Testis (tissue), 3 donors: ENCODE data around the gene CTH. TPM values are rescaled to one million over a fixed set of nuclear protein-coding genes. Genes with fewer than 3 reads are reported as not detected.

Experiments used
- DNase-seq: peaks from one replicate; pipeline ENCODE4 v3.0.0-alpha.2; 2019
- H3K27ac ChIP-seq, 2 donors: fragments of 200-600 bp; sonication (generic); one replicate each; pipeline ENCODE4 v1.5.1; 2019
- H3K27me3 ChIP-seq: fragments of 200-600 bp; sonication (generic); one replicate; pipeline ENCODE4 v1.5.1; 2019
- H3K36me3 ChIP-seq: fragments of 200-600 bp; sonication (generic); one replicate; pipeline ENCODE4 v1.5.1; 2017; ENCODE audit warnings: low read depth; ENCODE audit errors: missing control alignments
- H3K4me1 ChIP-seq: fragments of 200-600 bp; sonication (generic); one replicate; pipeline ENCODE4 v1.5.1; 2019
- H3K4me3 ChIP-seq, 2 donors: fragments of 200-600 bp; sonication (generic); one replicate each; pipeline ENCODE4 v1.5.1; 2017 to 2019
- H3K9me3 ChIP-seq: fragments of 200-600 bp; sonication (generic); one replicate; pipeline ENCODE4 v1.5.1; 2017
- CTCF ChIP-seq, 3 experiments: fragments of 450-650 bp in 2 of 3; fragments of 200-600 bp in 1 of 3; sonication (generic) in 1 of 3; IDR thresholded peaks; one replicate each; pipeline ENCODE4 v1.5.1; 2016 to 2019; ENCODE audit warnings: antibody characterized with exemption in 3 of 3, mild to moderate bottlenecking in 2 of 3, moderate library complexity in 1 of 3
- POLR2A ChIP-seq: fragments of 450-650 bp; IDR thresholded peaks from one replicate; pipeline ENCODE4 v1.6.1; 2017; ENCODE audit warnings: antibody characterized with exemption, mild to moderate bottlenecking, moderate library complexity
- WGBS, 2 donors: methylation state at CpG; one replicate each; pipeline ENCODE4 v1.1.5; 2018; 5-methylcytosine and 5-hydroxymethylcytosine counted together
- intact Hi-C: fragments of 100-400 bp; cut with DNase I; formaldehyde crosslinking; loops from one replicate; pipeline ENCODE4 v1.15.1; 2023; ENCODE audit warnings: low total_unique reads
- polyA plus RNA-seq: library from polyadenylated mRNA; stranded (reverse); fragments of 350-450 nt; fragmentation: Illumina TruSeq; extraction: RNeasy Lipid Tissue Mini Kit (QIAGEN cat#74804); gene quantifications from one replicate; pipeline ENCODE4 v1.2.3, GENCODE V29; 2014; ENCODE audit warnings: low read depth, low replicate concordance; ENCODE audit not compliant: insufficient read depth
- total RNA-seq, 2 donors: library from RNA; depleted of rRNA; stranded (reverse); fragments of >200 nt; gene quantifications; one replicate each; pipeline ENCODE4 v1.2.3, GENCODE V29; 2016

Gene CTH
- total and polyA plus RNA-seq, 3 donors from 2014 or later = 8.9 to 14.0 (median 10.0) TPM

- TF ChIP-seq POLR2A = no peak
- TF ChIP-seq CTCF (IDR thresholded peaks at IDR 0.05) = no peak
- WGBS, 2 donors = 81 to 83% methylated on average over 2 of the region's 2 CpGs
- no peak for DNase-seq
- Histone ChIP-seq H3K9me3 (no peaks in the 10 kb centered on the region), H3K4me1 (no peaks in the 10 kb centered on the region), H3K36me3 (no peaks in the 10 kb centered on the region), H3K27me3 (no peaks in the 10 kb centered on the region), H3K4me3 (no peak overlapping the region), H3K27ac (no peak overlapping the region)
- intact Hi-C loops = no loop called here
These were observed 14.5 kb upstream of the CTH start for GRCh38 chr1:70396607-70397006.

GRCh38 chr1:70397013-70397412 lies 14.1 kb upstream of the CTH start:
- no peak for TF ChIP-seq POLR2A
- no peak for TF ChIP-seq CTCF (IDR thresholded peaks at IDR 0.05)
- no peaks in the 10 kb centered on the region for H3K9me3 ChIP-seq
- no peaks in the 10 kb centered on the region for H3K4me1 ChIP-seq
- no peaks in the 10 kb centered on the region for H3K36me3 ChIP-seq
- no peak overlapping the region for H3K27ac ChIP-seq
- DNase-seq = no peak
- no peaks in the 10 kb centered on the region for H3K27me3 ChIP-seq
- WGBS, 2 donors = 89 to 92% methylated on average over 7 of the region's 7 CpGs
- no peak overlapping the region for H3K4me3 ChIP-seq
- intact Hi-C loops = no loop called here

GRCh38 chr1:70400335-70400734 lies 10.7 kb upstream of the CTH start:
- no peaks in the 10 kb centered on the region for H3K36me3 ChIP-seq
- TF ChIP-seq POLR2A = no peak
- no peak for TF ChIP-seq CTCF (IDR thresholded peaks at IDR 0.05)
- no peak overlapping the region for H3K4me3 ChIP-seq
- 72 to 76% methylated on average over 1 of the region's 1 CpG for WGBS, 2 donors
- no peaks in the 10 kb centered on the region for H3K27me3 ChIP-seq
- H3K9me3 ChIP-seq = no peaks in the 10 kb centered on the region
- intact Hi-C loops = no loop called here
- no peaks in the 10 kb centered on the region for H3K4me1 ChIP-seq
- DNase-seq = no peak
- H3K27ac ChIP-seq = no peak overlapping the region

GRCh38 chr1:70401974-70402373 lies 9.1 kb upstream of the CTH start:
- 89 to 100% methylated on average over 1 of the region's 1 CpG for WGBS, 2 donors

More at GRCh38 chr1:70401974-70402373, 9.1 kb upstream of the CTH start:
- intact Hi-C loops = no loop called here
- H3K9me3 ChIP-seq = no peaks in the 10 kb centered on the region
- no peaks in the 10 kb centered on the region for H3K36me3 ChIP-seq
- H3K4me1 ChIP-seq = no peaks in the 10 kb centered on the region
- no peak overlapping the region for H3K4me3 ChIP-seq
- TF ChIP-seq POLR2A (no peak), CTCF (IDR thresholded peaks at IDR 0.05) (no peak)
- no peak overlapping the region for H3K27ac ChIP-seq
- no peak for DNase-seq
- H3K27me3 ChIP-seq = no peaks in the 10 kb centered on the region
